Coronary artery (tissue), 2 donors: Measurements from ENCODE around the gene N4BP2.

Experiments
- DNase-seq: peaks from one replicate; pipeline ENCODE4 v3.0.0-alpha.2; 2017; ENCODE audit warnings: low spot score
- H3K27ac ChIP-seq, 2 donors: fragments of 200-600 bp; sonication (generic); one replicate each; pipeline ENCODE4 v1.5.1; 2016 to 2019
- H3K4me3 ChIP-seq: fragments of 200-600 bp; sonication (generic); 2 replicates; pipeline ENCODE4 v1.5.1; 2016; ENCODE audit warnings: mild to moderate bottlenecking, moderate library complexity
- CTCF ChIP-seq: fragments of 200-600 bp; sonication (generic); IDR thresholded peaks from one replicate; pipeline ENCODE4 v1.5.1; 2019; ENCODE audit warnings: antibody characterized with exemption

Gene N4BP2

GRCh38 chr4:40190880-40191815 is 134.5 kb downstream of the N4BP2 start:
- Histone ChIP-seq H3K4me3 (no peak overlapping the region), H3K27ac (no peak overlapping the region)
- DNase-seq = no peak
- no peak for TF ChIP-seq CTCF

- DNase-seq = no peak
- no peak overlapping the region for H3K27ac ChIP-seq
- TF ChIP-seq CTCF = no peak
- H3K4me3 ChIP-seq = no peak overlapping the region
Observed at GRCh38 chr4:40192114-40193015, 135.7 kb downstream of the N4BP2 start.

GRCh38 chr4:40193016-40193571 is 136.4 kb downstream of the N4BP2 start:
- no peak for DNase-seq
- Histone ChIP-seq H3K4me3 (no peak overlapping the region), H3K27ac (no peak overlapping the region)
- TF ChIP-seq CTCF = no peak

- DNase-seq = no peak
- TF ChIP-seq CTCF = no peak
- H3K4me3 ChIP-seq = no peak overlapping the region
- no peak overlapping the region for H3K27ac ChIP-seq
Observed at GRCh38 chr4:40193578-40193977, 136.9 kb downstream of the N4BP2 start.

GRCh38 chr4:40194602-40195161 is 138.0 kb downstream of the N4BP2 start:
- DNase-seq = no peak

More at GRCh38 chr4:40194602-40195161, 138.0 kb downstream of the N4BP2 start:
- TF ChIP-seq CTCF = no peak
- no peak overlapping the region for H3K4me3 ChIP-seq
- no peak overlapping the region for H3K27ac ChIP-seq
